ENCODE data around the gene REXO1. TPM values are rescaled to one million over a fixed set of nuclear protein-coding genes. Genes with fewer than 3 reads are reported as not detected.

REXO1 gene
- total RNA-seq, 1 experiment from 2014 or later = 52.2 TPM

DNA sequence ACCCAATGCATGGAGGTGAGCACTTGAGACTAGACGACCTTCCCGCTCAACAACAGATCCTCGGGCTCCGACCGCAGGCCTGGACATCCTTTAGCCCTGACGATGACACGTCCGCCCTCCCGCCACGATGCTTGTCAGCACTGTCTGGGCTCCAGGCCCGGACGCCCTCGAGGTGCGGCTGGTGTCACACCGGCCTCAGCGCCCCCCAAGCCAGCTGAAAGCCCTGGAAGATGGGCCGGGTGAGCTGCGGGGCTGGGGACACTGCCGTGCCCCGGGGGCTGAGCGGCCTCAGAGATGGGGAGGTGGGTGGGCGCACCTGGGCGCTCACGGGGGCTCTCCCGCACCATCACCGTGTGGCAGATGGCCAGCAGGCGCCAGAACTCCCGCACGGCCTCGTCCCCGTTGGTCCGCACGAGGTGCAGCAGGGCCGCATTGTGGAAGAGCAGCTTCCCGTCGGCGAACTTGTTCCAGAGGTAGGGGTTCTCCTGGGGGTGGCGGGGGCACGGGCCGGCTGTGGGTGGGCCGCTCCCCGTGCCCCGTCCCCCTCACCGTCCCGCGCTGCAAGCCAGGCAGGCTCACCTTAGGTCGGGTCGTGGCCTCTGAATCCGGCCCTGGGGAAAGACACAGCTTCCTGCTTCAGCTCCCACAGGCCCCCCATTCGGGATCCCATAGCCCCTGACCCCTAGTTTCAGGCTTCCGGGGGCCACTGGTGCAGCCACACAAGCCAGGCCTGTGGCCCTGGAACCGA lies 51.7 kb downstream of the REXO1 start:
- H3K9me3 ChIP-seq (ENCODE audit: control insufficient read depth in 1 of 2, insufficient read depth in 1 of 2, low read depth in 1 of 2, low read length in 2 of 2) = no peaks in the 10 kb centered on the region
- ATAC-seq = no peak
- no peak for DNase-seq (ENCODE audit: low read depth, low spot score)
- H3K9ac ChIP-seq (ENCODE audit: low read length) = no peak overlapping the region; the same call in 1 of the 2 replicates
- H3K4me3 ChIP-seq (replicated peaks in 1 of 2; ENCODE audit: low read depth in 1 of 2, low read length in 2 of 2) = no peak overlapping the region; a peak in 1 of 4 replicates
- H3K27ac ChIP-seq (ENCODE audit: low read depth, low read length) = peak overlapping the region; percentile 14; the same call in 1 of the 2 replicates
- H3K4me1 ChIP-seq (ENCODE audit: control insufficient read depth in 1 of 2, insufficient read depth in 2 of 2, low read length in 2 of 2) = peaks cover 5 to 25% of the 10 kb centered on the region in 2 experiments
- H3K9me2 ChIP-seq (ENCODE audit: insufficient read depth) = no peaks in the 10 kb centered on the region
- POLR2A ChIA-PET = no interaction called here
- no TSS peak for BruUV-seq (replicated peaks)
- RAD21 ChIA-PET (ENCODE audit: low non-redundant PET in 1 of 2, low total read pairs in 2 of 2, uncharacterized antibody in 2 of 2, unreplicated experiment in 2 of 2) = interaction anchor here (1.1 to 1.3 kb wide), 3 partner anchors 15 to 124 kb away, joined by 3 to 4 read pairs (median 4); no protein-coding TSS in a partner anchor
- H3K79me2 ChIP-seq (ENCODE audit: insufficient read depth, low read length) = no peaks in the 10 kb centered on the region
- TF ChIP-seq EZH2phosphoT487 (IDR thresholded peaks at IDR 0.05; ENCODE audit: borderline replicate concordance) = no peak
- TF ChIP-seq ZNF274 (IDR thresholded peaks at IDR 0.05; ENCODE audit: low read depth, low read length) = no peak
- TF ChIP-seq CBX3 (IDR thresholded peaks at IDR 0.05; ENCODE audit: low read depth) = no peak
- TF ChIP-seq MAX (IDR thresholded peaks at IDR 0.05) = no peak
- no peak for TF ChIP-seq EGR1 (IDR thresholded peaks at IDR 0.05; ENCODE audit: low read depth)
- TF ChIP-seq, protein P1, sequence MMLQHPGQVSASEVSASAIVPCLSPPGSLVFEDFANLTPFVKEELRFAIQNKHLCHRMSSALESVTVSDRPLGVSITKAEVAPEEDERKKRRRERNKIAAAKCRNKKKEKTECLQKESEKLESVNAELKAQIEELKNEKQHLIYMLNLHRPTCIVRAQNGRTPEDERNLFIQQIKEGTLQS (IDR thresholded peaks at IDR 0.05) = no peak
- TF ChIP-seq POLR2AphosphoS5 (IDR thresholded peaks at IDR 0.05; ENCODE audit: low read depth, low read length) = no peak
- TF ChIP-seq ELF1 (IDR thresholded peaks at IDR 0.05; ENCODE audit: borderline replicate concordance, low read depth) = no peak
- TF ChIP-seq RAD21 (IDR thresholded peaks at IDR 0.05; ENCODE audit: low read depth) = no peak
- TF ChIP-seq REST (IDR thresholded peaks at IDR 0.05; ENCODE audit: low read depth) = no peak
- TF ChIP-seq TCF7L2 (IDR thresholded peaks at IDR 0.05; ENCODE audit: borderline replicate concordance, extremely low read depth, insufficient read depth, insufficient read length) = no peak
- peak overlapping the region; percentile 91 for H3K4me2 ChIP-seq (ENCODE audit: low read length)
- no peaks in the 10 kb centered on the region for H4K20me1 ChIP-seq (ENCODE audit: insufficient read depth)
- H3K27me3 ChIP-seq (ENCODE audit: insufficient read depth, low read length) = no peaks in the 10 kb centered on the region
- peak overlapping the region; percentile 92 for H2AFZ ChIP-seq (ENCODE audit: low read depth, low read length, poor library complexity, severe bottlenecking)
- intact Hi-C loops (cut with micrococcal nuclease) = no loop called here
- H3K36me3 ChIP-seq (ENCODE audit: control insufficient read depth in 1 of 2, insufficient read depth in 2 of 2, low read length in 2 of 2) = no peaks in the 10 kb centered on the region; a peak in 1 of 4 replicates
- CTCF ChIA-PET = interaction anchor here (1.0 to 3.4 kb wide), 7 partner anchors 9 to 552 kb away, joined by 3 to 29 read pairs (median 4); partner anchors contain the start of gene ATP8B3
